WTC11 (cell line): ENCODE data around the gene MEGF6. TPM values are rescaled to one million over a fixed set of nuclear protein-coding genes. Genes with fewer than 3 reads are reported as not detected.

ENCODE experiments used
- ATAC-seq: fragments of 200-7000 bp; cut with Tn5 transposase; 2 replicates; pipeline ENCODE4 v1.10.0; 2021; ENCODE audit warnings: mild to moderate bottlenecking, moderate library complexity
- CTCF ChIA-PET: fragments of 300-600 bp; sonication (Branson Sonifier 250); formaldehyde crosslinking; loops from one replicate; lab custom pipeline; 2021; ENCODE audit warnings: antibody characterized with exemption; lab: Charles Lee
- POLR2A ChIA-PET: fragments of 350-600 bp; sonication (Branson Sonifier 250); formaldehyde crosslinking; loops from one replicate; lab custom pipeline; 2021; ENCODE audit warnings: antibody characterized with exemption; lab: Charles Lee
- DNase-seq: peaks from one replicate; pipeline ENCODE4 v3.0.0; 2021; ENCODE audit warnings: low spot score
- H3K27ac Mint-ChIP-seq: 2 replicates; pipeline ENCODE4 v1.8.0; 2021; ENCODE audit warnings: mixed read lengths
- H3K27me3 Mint-ChIP-seq: 2 replicates; pipeline ENCODE4 v1.8.0; 2021; ENCODE audit warnings: low read depth, mild to moderate bottlenecking, moderate library complexity, mixed read lengths
- H3K36me3 Mint-ChIP-seq: 2 replicates; pipeline ENCODE4 v1.8.0; 2021; ENCODE audit warnings: mixed read lengths
- H3K4me1 Mint-ChIP-seq: 2 replicates; pipeline ENCODE4 v1.8.0; 2022; ENCODE audit warnings: mixed read lengths
- H3K4me3 Mint-ChIP-seq: 2 replicates; pipeline ENCODE4 v1.8.0; 2021; ENCODE audit warnings: mild to moderate bottlenecking, moderate library complexity, mixed read lengths
- H3K9me3 Mint-ChIP-seq: 2 replicates; pipeline ENCODE4 v1.8.0; 2021; ENCODE audit warnings: mixed read lengths
- ATF6 ChIP-seq: sonication (generic); formaldehyde crosslinking; IDR thresholded peaks from 2 replicates; pipeline ENCODE4 v1.8.1; 2023; ENCODE audit warnings: mild to moderate bottlenecking, missing genetic modification reagents
- ESRRA ChIP-seq: sonication (generic); formaldehyde crosslinking; IDR thresholded peaks from 2 replicates; pipeline ENCODE4 v1.8.1; 2022; ENCODE audit warnings: mild to moderate bottlenecking, missing genetic modification reagents, borderline replicate concordance
- ETV6 ChIP-seq: sonication (generic); formaldehyde crosslinking; IDR thresholded peaks from 2 replicates; pipeline ENCODE4 v1.8.1; 2022; ENCODE audit warnings: mild to moderate bottlenecking, missing genetic modification reagents
- FOXK1 ChIP-seq: sonication (generic); formaldehyde crosslinking; IDR thresholded peaks from 2 replicates; pipeline ENCODE4 v1.8.0; 2022; ENCODE audit warnings: mild to moderate bottlenecking, moderate library complexity, missing genetic modification reagents
- HMGA2 ChIP-seq: fragments of 250-450 bp; sonication (Bioruptor Pico); IDR thresholded peaks from 2 replicates; pipeline ENCODE4 v1.4.0; 2021; ENCODE audit warnings: mild to moderate bottlenecking, moderate library complexity
- HMGXB4 ChIP-seq: sonication (generic); formaldehyde crosslinking; IDR thresholded peaks from 2 replicates; pipeline ENCODE4 v1.8.1; 2023; ENCODE audit warnings: mild to moderate bottlenecking, moderate library complexity, missing genetic modification reagents
- JUN ChIP-seq: sonication (generic); formaldehyde crosslinking; IDR thresholded peaks from 2 replicates; pipeline ENCODE4 v1.8.0; 2023; ENCODE audit warnings: mild to moderate bottlenecking, missing genetic modification reagents
- KAT7 ChIP-seq: sonication (generic); formaldehyde crosslinking; IDR thresholded peaks from 2 replicates; pipeline ENCODE4 v1.8.1; 2023; ENCODE audit warnings: missing genetic modification reagents, mild to moderate bottlenecking, borderline replicate concordance
- MAX ChIP-seq: sonication (generic); formaldehyde crosslinking; IDR thresholded peaks from 2 replicates; pipeline ENCODE4 v1.8.0; 2022; ENCODE audit warnings: mild to moderate bottlenecking, missing genetic modification reagents
- MXD4 ChIP-seq: fragments of 250-450 bp; sonication (Bioruptor Pico); IDR thresholded peaks from 2 replicates; pipeline ENCODE4 v1.8.0; 2021; ENCODE audit warnings: mild to moderate bottlenecking, moderate library complexity, borderline replicate concordance
- OVOL2 ChIP-seq: fragments of 250-450 bp; sonication (Bioruptor Pico); IDR thresholded peaks from 2 replicates; pipeline ENCODE4 v1.9.0; 2021; ENCODE audit warnings: mild to moderate bottlenecking, borderline replicate concordance
- SMAD3 ChIP-seq: sonication (generic); formaldehyde crosslinking; IDR thresholded peaks from 2 replicates; pipeline ENCODE4 v1.8.0; 2022; ENCODE audit warnings: missing genetic modification reagents, mild to moderate bottlenecking, borderline replicate concordance
- ZBTB21 ChIP-seq: sonication (generic); formaldehyde crosslinking; IDR thresholded peaks from 2 replicates; pipeline ENCODE4 v1.8.1; 2023; ENCODE audit warnings: mild to moderate bottlenecking, missing genetic modification reagents, borderline replicate concordance
- ZNF232 ChIP-seq: sonication (generic); formaldehyde crosslinking; IDR thresholded peaks from 2 replicates; pipeline ENCODE4 v1.8.0; 2022; ENCODE audit warnings: mild to moderate bottlenecking, missing genetic modification reagents
- ZNF317 ChIP-seq: sonication (generic); formaldehyde crosslinking; IDR thresholded peaks from 2 replicates; pipeline ENCODE4 v1.8.1; 2023; ENCODE audit warnings: low read depth, mild to moderate bottlenecking, moderate library complexity, missing genetic modification reagents, borderline replicate concordance
- ZNF425 ChIP-seq: fragments of 250-450 bp; sonication (Bioruptor Pico); conservative IDR thresholded peaks from 2 replicates; pipeline ENCODE4 v1.9.0; 2021; ENCODE audit warnings: mild to moderate bottlenecking
- ZNF671 ChIP-seq: fragments of 250-450 bp; sonication (Bioruptor Pico); IDR thresholded peaks from 2 replicates; pipeline ENCODE4 v1.8.0; 2021; ENCODE audit warnings: mild to moderate bottlenecking
- total RNA-seq: library from RNA; stranded (reverse); gene quantifications from 3 replicates; pipeline ENCODE4 v1.2.3, GENCODE V29; 2021

MEGF6 gene
- total RNA-seq, 1 experiment from 2014 or later: 24.9 TPM

GRCh38 chr1:3640121-3640837 is 29.0 kb upstream of the MEGF6 start (continued):
- TF ChIP-seq KAT7 (CRISPR knock-in tag): no peak

- Mint-ChIP-seq H3K9me3 (no peaks in the 10 kb centered on the region), H3K4me3 (no peak overlapping the region), H3K36me3 (peaks cover 24% of the 10 kb centered on the region), H3K4me1 (no peaks in the 10 kb centered on the region), H3K27ac (no peak overlapping the region), H3K27me3 (no peaks in the 10 kb centered on the region)
- DNase-seq (no peak), ATAC-seq (no peak)
- ChIA-PET CTCF (no interaction called here), POLR2A (no interaction called here)
- no peak for TF ChIP-seq ZNF425 (CRISPR knock-in tag)
- TF ChIP-seq ZNF232: no peak
- TF ChIP-seq HMGXB4 (CRISPR knock-in tag): no peak
- no peak for TF ChIP-seq HMGA2 (CRISPR knock-in tag)
- TF ChIP-seq FOXK1 (CRISPR knock-in tag): no peak
- no peak for TF ChIP-seq MAX (CRISPR knock-in tag)
- TF ChIP-seq ESRRA (CRISPR knock-in tag): no peak
- no peak for TF ChIP-seq ZBTB21 (CRISPR knock-in tag)
Measured at GRCh38 chr1:3639397-3639911, 28.1 kb upstream of the MEGF6 start.

- TF ChIP-seq HMGXB4 (CRISPR knock-in tag): no peak
- POLR2A ChIA-PET: no interaction called here
- ATAC-seq (no peak), DNase-seq (no peak)
- H3K36me3 Mint-ChIP-seq: peaks cover 25% of the 10 kb centered on the region
- no peaks in the 10 kb centered on the region for H3K9me3 Mint-ChIP-seq
- H3K4me3 Mint-ChIP-seq: no peak overlapping the region
- H3K27me3 Mint-ChIP-seq: no peaks in the 10 kb centered on the region
- H3K4me1 Mint-ChIP-seq: no peaks in the 10 kb centered on the region
- H3K27ac Mint-ChIP-seq: no peak overlapping the region
- CTCF ChIA-PET: interaction anchor here (0.8 kb wide), 1 partner anchor 57 kb away, joined by 3 read pairs; no protein-coding TSS in a partner anchor
Measured at GRCh38 chr1:3638676-3639075, 27.4 kb upstream of the MEGF6 start.

- POLR2A ChIA-PET: no interaction called here
- H3K9me3 Mint-ChIP-seq: no peaks in the 10 kb centered on the region
- H3K27ac Mint-ChIP-seq: no peak overlapping the region
- no peak for ATAC-seq
- CTCF ChIA-PET: interaction anchor here (0.8 kb wide), 1 partner anchor 58 kb away, joined by 3 read pairs; no protein-coding TSS in a partner anchor
- no peak overlapping the region for H3K4me3 Mint-ChIP-seq
- H3K27me3 Mint-ChIP-seq: no peaks in the 10 kb centered on the region
- H3K36me3 Mint-ChIP-seq: peaks cover 26% of the 10 kb centered on the region
- DNase-seq: no peak
- no peaks in the 10 kb centered on the region for H3K4me1 Mint-ChIP-seq
- TF ChIP-seq ZNF317 (CRISPR knock-in tag) (no peak), JUN (CRISPR knock-in tag) (no peak), HMGA2 (CRISPR knock-in tag) (no peak), MAX (CRISPR knock-in tag) (no peak), ZNF671 (CRISPR knock-in tag) (no peak), OVOL2 (no peak), ATF6 (CRISPR knock-in tag) (no peak), MXD4 (CRISPR knock-in tag) (no peak), SMAD3 (CRISPR knock-in tag) (no peak), ETV6 (CRISPR knock-in tag) (no peak)
Measured at GRCh38 chr1:3638027-3638426, 26.7 kb upstream of the MEGF6 start.
